Epithelial cell of proximal tubule (primary cell): ENCODE results near the gene PIM3. TPM values are rescaled to one million over a fixed set of nuclear protein-coding genes. Genes with fewer than 3 reads are reported as not detected.

ENCODE experiments used
- DNase-seq: peaks from one replicate; pipeline ENCODE4 v3.0.0-alpha.2; 2011; ENCODE audit warnings: low read depth
- H3K4me3 ChIP-seq: 2 replicates; pipeline ENCODE4 v1.5.1; 2011; ENCODE audit warnings: low read depth, mild to moderate bottlenecking, low read length
- total RNA-seq: library from RNA; depleted of rRNA; stranded (reverse); fragments of >200 nt; gene quantifications from 2 replicates; pipeline ENCODE4 v1.2.3, GENCODE V29; 2015
- TF ChIP-seq, protein P1 (sequence below): conservative IDR thresholded peaks from 2 replicates; pipeline ENCODE4 v1.5.1; 2012; ENCODE audit warnings: low read depth, mild to moderate bottlenecking, low read length

PIM3 gene
- total RNA-seq, 1 donor from 2014 or later = 37.5 TPM

DNA sequence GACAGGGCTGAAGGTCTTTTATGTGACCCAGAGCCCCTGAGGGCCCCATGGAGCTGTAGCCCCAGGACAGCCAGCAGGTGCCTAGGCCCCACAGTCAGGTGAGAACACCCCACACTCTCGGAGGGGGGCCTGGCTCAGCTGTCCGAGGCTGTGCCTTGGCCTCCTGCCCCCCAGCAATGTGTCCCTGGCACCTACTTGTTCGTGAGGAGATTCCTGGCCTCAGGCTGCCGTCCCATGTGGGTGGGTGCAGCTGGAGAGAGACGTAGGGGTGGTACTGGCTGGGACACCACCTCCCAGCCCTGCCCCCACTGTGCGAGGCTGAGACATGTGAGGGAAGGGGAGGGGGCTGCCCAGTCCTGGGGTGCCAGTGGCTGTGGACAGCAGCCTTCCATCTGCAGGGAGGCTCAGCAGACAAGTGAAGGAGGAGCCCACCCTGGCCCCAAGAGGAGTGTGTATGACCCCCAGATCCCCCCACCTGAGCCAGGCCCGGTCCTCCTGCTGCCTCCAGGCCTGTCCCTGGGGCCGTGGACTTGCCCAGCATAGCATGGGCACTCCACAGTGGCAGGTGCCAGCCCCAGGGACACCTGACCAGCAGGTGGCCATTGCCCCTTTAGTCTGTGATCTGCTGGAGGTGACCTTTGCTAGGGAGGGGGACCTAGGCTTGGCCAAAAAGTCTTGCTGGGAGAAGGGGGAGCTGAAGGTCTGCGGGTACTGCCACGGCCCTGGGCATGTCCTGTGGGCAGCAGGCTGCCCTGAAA lies 35.0 kb downstream of the PIM3 start:
- no peak for DNase-seq
- H3K4me3 ChIP-seq = no peak overlapping the region
- TF ChIP-seq, protein P1, sequence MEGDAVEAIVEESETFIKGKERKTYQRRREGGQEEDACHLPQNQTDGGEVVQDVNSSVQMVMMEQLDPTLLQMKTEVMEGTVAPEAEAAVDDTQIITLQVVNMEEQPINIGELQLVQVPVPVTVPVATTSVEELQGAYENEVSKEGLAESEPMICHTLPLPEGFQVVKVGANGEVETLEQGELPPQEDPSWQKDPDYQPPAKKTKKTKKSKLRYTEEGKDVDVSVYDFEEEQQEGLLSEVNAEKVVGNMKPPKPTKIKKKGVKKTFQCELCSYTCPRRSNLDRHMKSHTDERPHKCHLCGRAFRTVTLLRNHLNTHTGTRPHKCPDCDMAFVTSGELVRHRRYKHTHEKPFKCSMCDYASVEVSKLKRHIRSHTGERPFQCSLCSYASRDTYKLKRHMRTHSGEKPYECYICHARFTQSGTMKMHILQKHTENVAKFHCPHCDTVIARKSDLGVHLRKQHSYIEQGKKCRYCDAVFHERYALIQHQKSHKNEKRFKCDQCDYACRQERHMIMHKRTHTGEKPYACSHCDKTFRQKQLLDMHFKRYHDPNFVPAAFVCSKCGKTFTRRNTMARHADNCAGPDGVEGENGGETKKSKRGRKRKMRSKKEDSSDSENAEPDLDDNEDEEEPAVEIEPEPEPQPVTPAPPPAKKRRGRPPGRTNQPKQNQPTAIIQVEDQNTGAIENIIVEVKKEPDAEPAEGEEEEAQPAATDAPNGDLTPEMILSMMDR = no peak

DNA sequence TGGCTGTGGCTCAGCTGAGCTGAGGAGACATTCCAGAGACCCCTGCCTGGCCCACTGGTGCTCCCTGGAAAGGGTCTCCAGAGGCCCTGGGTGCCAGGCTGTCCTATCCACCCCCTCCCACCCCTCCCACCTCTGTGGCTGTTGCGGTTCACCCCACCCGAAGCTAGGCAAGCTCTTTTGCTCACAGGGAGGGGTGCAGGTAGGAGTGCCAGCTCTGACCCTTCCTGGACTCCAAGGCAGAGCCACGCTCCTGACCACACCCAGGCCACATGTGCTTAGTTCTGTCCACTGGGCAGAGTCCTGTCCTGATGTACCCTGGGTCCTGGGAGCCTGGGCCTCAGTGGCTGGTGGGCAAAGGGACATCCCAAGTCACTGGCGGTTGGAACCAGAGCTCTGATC lies 35.5 kb downstream of the PIM3 start:
- TF ChIP-seq, protein P1 = no peak
- no peak overlapping the region for H3K4me3 ChIP-seq
- DNase-seq = no peak

DNA sequence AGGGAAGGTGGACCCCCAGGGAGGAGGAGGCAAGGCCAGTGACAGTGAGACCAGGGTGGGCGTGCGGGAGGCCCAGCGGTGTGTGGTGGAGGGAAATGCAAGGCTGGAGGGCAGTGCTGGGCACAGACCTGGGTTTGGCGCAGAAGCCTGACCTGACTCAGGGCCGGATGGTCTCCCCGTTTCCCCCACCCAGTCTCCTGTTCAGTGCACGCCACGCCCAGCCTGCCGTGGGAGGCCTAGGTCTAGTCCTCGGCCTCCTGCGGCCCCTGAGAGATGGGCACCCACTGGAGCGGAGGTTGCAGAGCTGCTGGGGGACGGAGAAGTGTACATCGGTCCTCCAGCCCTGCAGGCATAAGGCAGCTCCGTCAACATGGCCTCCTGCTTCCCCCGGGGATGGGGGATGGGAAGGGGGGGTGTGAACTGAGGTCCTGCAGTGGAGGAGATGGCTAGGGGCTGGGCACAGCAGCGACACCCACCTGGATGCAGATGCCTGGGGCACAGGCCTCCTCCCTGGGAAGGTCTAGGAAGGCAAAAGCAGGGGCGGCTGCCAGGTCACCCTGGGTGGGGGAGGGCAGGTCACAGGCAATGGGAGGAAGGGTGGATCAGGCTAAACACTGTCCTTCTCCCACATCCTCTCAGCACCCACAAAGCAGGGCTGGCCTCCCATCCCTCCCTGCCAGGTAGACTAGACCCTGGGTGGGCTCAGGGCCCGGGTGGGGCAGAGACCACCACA lies 36.1 kb downstream of the PIM3 start:
- no peak for DNase-seq
- H3K4me3 ChIP-seq = no peak overlapping the region
- TF ChIP-seq, protein P1 = no peak

DNA sequence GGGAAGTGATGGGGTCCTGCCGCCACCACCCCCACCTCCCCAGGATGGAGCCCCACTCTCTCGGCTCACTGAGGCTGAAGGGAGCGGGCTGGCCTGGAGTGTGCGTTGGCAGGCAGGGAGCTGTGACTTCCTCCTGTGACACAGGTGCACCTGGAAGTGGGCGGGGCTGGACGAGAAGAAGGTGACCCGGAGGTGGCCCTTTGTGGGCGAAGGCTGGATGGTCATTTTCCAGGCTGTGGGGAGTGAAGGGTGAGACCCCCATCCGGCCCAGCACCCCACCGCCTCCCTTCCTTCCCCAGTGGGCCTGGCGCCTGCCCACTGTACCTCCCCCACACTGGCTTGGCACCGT lies 36.7 kb downstream of the PIM3 start:
- H3K4me3 ChIP-seq = no peak overlapping the region
- DNase-seq = no peak
- TF ChIP-seq, protein P1 = no peak

DNA sequence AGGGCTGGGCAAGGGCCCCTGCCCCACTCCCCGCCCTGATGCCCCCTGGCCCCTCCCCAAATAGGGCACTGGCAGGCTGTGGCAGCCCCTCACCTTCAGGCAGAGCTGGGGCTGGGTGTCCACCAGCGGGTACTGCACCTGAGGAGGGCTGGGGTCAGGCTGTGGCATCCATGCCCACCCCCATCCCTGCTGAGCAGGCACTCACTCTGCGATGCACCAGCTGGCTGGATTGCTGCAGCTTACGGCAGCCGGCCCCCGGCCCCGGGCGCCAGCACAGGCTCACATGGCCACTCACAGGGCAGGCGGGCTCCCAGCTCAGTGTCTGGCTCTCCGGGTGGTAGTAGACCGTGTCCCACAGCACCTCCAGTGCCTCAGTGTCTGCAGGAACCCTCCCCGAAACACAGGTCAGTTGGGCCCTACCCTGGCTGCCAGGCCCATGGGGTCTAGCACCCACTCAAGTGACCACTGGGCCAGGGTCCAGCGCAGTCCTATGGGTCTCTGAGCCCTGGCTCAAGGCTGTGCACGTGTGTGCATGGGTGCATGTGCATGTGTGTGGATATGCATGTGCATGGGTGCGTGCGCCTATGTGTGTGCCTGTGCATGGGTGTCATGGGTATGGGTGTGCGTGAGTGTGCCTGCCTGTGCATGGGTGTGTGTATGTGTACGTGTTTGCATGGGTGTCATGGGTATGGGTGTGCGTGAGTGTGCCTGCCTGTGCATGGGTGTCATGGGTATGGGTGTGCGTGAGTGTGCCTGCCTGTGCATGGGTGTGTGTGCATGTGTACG lies 37.6 kb downstream of the PIM3 start:
- no peak overlapping the region for H3K4me3 ChIP-seq
- no peak for DNase-seq
- TF ChIP-seq, protein P1 = no peak

DNA sequence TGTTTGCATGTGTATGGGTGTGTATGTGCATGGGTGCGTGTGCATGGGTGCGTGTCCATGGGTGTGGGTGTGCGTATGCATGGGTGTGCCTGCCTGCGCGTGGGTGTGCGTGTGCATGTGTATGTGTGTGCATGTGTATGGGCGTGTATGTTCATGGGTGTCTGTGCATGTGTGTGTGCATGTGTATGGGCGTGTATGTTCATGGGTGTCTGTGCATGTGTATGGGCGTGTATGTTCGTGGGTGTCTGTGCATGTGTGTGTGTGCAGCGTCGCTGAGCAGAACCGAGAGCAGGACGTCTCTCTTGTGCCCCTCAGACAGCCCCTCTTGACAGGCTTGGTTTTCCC lies 38.1 kb downstream of the PIM3 start:
- TF ChIP-seq, protein P1 = no peak
- H3K4me3 ChIP-seq = no peak overlapping the region
- DNase-seq = no peak
